Measurements from ENCODE around the gene THUMPD2.

GRCh38 chr2:39717067-39717466, 62.0 kb downstream of the THUMPD2 start:
- TF ChIP-seq CTCF (IDR thresholded peaks at IDR 0.05) (no peak), POLR2AphosphoS5 (IDR thresholded peaks at IDR 0.05) (no peak), POLR2A (IDR thresholded peaks at IDR 0.05) (no peak)

Measured in sigmoid colon (tissue), 4 donors.